Measurements from ENCODE around the gene SHBG.
A peak's percentile ranks its signal among the peaks of the same experiment; 100 is the strongest.

GRCh38 chr17:7582396-7583252, 47.3 kb upstream of the SHBG start:
- TF ChIP-seq, protein P1, sequence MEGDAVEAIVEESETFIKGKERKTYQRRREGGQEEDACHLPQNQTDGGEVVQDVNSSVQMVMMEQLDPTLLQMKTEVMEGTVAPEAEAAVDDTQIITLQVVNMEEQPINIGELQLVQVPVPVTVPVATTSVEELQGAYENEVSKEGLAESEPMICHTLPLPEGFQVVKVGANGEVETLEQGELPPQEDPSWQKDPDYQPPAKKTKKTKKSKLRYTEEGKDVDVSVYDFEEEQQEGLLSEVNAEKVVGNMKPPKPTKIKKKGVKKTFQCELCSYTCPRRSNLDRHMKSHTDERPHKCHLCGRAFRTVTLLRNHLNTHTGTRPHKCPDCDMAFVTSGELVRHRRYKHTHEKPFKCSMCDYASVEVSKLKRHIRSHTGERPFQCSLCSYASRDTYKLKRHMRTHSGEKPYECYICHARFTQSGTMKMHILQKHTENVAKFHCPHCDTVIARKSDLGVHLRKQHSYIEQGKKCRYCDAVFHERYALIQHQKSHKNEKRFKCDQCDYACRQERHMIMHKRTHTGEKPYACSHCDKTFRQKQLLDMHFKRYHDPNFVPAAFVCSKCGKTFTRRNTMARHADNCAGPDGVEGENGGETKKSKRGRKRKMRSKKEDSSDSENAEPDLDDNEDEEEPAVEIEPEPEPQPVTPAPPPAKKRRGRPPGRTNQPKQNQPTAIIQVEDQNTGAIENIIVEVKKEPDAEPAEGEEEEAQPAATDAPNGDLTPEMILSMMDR (conservative IDR thresholded peaks at IDR 0.05; ENCODE audit: low read length), result 0 out of 2 replicates have a peak, but pooled peaks have one; percentile 14
- no peak for TF ChIP-seq EZH2phosphoT487 (IDR thresholded peaks at IDR 0.05; ENCODE audit: borderline replicate concordance, low read depth, low read length)
